HG03097 (cell line): ENCODE measurements around the gene FKBP2.
A peak's percentile ranks its signal among the peaks of the same experiment; 100 is the strongest.
"Not testable (repeated sequence)": the region's sequence is repeated elsewhere in the genome, so short reads cannot be mapped to it uniquely, and the experiment has no call there.

ENCODE experiments used
- ATAC-seq: cut with Tn5 transposase; IDR thresholded peaks from one replicate; pipeline ENCODE4 v1.9.1; 2021; ENCODE audit not compliant: unreplicated experiment, low FRiP score

Gene FKBP2

DNA sequence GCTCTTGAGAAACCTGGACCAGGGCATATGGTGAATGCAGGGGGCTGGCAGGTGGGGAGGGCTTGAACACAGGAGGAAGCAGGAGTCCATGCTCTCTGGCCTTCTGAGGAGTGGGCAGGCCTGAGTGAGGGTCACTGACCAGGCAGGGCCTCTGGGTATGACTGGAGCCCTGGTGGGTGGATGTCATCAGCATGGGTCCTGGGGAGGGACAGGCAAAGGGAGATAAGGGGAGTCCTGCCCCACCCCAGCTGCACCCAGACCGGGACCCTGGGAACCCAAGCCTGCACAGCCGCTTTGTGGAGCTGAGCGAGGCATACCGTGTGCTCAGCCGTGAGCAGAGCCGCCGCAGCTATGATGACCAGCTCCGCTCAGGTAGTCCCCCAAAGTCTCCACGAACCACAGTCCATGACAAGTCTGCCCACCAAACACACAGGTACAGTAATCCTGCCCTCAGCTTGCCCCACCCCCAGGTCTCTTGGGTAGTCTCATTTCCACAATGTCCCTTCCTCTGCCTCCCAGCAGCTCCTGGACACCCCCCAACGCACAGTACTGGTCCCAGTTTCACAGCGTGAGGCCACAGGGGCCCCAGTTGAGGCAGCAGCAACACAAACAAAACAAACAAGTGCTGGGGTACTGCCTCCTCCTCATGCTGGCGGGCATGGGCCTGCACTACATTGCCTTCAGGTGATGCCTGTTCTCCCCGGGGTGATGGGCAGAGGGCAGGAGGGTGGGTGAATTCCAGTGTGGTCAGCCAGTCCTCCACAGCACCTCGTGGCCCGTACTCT, 8.5 kb upstream of the FKBP2 start:
- no peak for ATAC-seq

DNA sequence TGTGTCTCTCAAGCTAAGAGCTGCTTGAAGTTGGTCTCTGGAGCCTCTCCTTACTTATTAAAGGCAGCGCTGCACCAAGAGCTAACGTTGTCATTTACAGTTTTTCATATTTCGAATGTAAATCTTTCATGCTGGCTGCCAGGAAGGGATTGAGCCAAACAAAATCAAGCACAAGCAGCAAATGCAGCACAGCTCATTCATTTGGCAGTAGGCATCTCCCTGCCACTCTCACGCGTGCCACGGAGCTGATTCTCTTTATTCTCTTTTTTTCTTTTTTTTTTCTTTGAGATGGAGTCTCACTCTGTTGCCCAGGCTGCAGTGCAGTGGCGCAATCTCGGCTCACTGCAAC, 8.0 kb upstream of the FKBP2 start:
- no peak for ATAC-seq

DNA sequence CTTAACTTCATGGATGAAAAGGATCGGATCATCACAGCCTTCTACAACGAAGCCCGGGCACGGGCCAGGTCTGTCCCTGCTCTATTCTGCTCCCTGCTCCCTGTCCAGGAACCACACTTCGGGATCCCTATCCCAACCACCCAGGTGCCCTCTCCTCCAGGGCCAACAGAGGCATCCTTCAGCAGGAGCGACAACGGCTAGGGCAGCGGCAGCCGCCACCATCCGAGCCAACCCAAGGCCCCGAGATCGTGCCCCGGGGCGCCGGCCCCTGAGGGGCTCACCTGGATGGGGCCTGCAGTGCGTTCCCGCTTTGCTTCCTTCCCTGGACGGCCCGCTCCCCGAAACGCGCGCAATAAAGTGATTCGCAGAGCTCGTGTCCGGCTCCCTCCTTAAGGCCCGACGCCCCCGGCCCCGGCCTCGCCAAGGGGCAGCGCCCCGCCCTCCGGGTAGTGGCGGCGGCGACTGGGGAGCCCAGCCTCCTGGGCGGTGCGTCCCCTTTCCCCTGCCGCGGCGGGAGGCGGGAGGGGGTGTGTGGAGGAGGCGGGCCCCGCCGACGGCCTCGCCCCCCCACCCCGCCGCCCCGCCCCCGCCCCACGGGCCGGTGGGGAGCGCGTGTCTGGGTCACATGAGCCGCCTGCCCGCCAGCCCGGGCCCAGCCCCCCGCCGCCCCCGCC, 6.8 kb upstream of the FKBP2 start, which contains the start of gene VEGFB:
Gene VEGFB (plus strand): TSS at position 672 of the 674 bp plus-strand sequence. CDS start 250 bp downstream, outside the sequence.
- no peak for ATAC-seq

DNA sequence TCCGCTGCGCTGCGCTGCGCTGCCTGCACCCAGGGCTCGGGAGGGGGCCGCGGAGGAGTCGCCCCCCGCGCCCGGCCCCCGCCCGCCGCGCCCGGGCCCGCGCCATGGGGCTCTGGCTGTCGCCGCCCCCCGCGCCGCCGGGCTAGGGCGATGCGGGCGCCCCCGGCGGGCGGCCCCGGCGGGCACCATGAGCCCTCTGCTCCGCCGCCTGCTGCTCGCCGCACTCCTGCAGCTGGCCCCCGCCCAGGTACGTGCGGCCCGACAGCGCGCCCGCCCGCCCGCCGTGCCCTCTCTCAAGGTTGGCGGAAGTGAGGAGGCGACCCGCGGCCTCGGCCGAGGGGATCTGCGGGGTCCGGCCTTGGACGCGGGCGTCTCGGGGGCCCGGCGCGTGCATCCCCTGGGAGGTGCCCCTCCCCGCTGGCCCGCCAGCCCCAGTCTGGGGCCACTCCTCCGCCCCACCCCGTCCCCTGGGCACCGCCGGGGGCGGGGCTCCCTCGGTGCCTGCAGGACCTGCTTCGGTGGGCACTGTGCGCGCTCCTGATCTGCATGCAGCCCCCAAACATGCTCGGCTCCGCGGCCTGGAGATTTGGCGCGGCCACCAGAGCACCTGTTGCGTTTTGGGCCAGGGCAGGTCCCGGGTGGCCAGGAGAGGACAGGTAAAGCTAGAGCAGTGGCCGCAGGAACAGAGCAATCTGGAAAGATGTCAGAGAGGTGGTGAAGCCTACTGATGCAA, 6.1 kb upstream of the FKBP2 start:
- no peak for ATAC-seq

DNA sequence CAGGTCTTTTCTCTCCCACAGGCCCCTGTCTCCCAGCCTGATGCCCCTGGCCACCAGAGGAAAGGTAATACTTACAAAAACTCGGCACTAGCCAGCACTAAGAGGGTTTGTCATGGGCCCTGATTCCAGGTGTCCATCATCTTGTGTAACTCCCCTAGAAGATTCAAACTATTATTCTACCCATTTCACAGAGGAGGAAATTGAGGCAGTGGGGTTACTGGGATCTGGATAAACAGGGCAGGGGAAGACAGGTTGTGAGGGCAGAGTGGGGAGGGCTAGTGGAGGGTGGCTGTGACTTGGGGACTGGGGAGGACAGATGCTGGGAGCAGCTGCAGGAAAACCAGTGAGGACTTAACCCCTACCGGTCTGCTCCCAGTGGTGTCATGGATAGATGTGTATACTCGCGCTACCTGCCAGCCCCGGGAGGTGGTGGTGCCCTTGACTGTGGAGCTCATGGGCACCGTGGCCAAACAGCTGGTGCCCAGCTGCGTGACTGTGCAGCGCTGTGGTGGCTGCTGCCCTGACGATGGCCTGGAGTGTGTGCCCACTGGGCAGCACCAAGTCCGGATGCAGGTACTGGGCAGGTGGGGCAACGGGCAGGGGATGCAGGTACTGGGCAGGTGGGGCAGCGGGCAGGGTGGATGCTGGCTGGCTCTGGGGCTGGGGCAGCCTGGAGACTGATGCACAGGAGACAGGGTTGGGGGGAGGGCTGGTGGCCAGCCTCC, 5.3 kb upstream of the FKBP2 start:
- no peak for ATAC-seq

DNA sequence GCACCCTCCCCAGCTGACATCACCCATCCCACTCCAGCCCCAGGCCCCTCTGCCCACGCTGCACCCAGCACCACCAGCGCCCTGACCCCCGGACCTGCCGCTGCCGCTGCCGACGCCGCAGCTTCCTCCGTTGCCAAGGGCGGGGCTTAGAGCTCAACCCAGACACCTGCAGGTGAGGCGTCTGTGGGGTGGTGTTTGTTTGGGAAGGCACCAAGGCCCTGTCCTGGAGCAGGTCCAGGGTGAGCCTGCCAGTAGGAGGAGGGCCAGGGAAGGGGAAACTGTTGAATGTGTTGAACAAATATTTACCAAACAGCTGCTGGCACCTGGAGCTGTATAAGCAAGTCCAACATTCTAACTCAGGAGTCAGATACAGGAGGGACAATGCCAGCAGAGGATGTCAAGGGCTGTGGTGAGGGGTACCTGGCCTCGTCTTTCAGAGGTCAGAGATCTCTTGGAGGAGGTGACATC, 3.4 kb upstream of the FKBP2 start:
- no peak for ATAC-seq

DNA sequence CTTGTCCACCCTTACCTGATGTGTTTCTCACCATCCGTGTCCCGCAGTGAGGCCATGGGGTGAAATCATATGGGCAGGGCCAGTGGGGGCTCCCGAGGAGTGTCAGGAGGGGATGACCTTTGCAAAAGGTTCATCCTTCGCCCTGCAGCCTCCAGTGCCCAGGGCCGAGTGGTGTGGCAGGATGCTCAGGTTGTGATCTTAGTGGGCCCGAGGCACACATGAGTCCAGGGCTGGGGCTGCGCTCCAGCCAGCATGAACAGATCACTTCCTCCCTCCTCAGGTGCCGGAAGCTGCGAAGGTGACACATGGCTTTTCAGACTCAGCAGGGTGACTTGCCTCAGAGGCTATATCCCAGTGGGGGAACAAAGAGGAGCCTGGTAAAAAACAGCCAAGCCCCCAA, 2.8 kb upstream of the FKBP2 start:
- ATAC-seq = no peak

DNA sequence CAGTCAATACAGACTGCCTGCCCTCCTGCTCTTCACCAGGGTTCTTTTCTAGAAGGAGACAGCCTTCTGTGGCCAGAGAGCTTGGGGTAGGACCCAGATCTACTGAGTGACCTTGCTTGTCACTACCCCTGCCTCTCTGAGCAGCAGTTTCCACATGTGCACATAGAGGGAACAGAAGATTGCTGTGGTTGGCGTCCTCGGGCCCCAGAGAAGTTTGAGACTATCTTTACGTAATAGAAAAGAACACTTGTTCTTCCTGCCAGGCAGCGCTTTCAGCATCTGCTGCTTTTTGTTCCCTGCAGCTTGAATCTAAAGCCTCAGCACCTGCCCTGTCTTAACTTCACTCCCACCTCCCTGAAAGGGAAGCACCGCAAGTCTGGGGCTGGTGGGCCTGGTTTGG, 1.9 kb upstream of the FKBP2 start:
- no peak for ATAC-seq

DNA sequence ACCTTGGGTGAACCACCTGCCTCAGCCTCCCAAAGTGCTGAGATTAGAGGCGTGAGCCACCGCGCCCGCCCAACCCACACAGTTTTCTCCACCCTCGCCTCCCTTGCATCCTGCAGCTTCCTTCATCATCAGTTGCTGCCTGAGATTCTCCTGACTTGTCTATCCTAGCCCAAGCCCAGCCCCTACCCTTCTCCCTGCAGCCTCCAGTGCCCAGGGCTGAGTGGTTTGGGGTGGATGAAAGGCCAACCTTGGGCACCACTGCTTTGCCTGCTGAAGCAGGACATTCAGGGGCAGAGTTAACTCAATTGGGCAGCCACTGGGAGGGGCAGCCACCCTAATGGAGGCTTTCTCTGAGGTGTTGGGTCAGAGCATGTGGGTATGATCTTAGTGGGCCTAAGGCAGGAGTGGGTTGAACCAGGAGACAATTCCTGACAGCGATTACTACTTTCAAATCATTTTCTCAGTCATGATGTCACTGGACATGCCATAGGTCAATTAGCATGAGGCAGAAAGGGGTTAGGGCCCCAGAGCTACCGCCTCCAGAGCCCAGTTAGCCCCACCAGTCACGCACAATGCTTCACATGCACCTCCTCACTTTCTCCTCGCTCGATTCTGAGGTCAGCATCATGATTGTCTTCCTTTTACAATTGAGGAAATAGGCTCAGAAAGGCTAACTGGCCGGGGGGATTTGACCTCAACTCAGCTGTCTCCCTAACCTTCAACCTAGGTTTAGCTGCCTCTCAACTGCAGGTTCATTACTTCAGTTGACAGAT, 1.0 kb upstream of the FKBP2 start:
- peak; percentile 12 for ATAC-seq

DNA sequence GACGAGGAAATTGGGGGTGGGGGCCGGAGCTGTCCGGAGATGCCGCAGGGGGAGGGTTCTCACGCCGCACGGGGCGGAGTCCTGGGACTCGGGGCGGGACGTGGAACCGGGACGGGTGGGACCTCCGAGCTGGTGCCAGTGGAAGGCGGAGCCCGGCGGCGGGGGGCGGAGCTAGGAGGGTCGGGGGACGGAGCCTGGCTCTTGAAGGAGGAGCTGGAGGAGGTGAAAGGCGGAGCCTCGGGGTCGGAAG, 271 bp downstream of the FKBP2 start:
- ATAC-seq = peak; percentile 54

DNA sequence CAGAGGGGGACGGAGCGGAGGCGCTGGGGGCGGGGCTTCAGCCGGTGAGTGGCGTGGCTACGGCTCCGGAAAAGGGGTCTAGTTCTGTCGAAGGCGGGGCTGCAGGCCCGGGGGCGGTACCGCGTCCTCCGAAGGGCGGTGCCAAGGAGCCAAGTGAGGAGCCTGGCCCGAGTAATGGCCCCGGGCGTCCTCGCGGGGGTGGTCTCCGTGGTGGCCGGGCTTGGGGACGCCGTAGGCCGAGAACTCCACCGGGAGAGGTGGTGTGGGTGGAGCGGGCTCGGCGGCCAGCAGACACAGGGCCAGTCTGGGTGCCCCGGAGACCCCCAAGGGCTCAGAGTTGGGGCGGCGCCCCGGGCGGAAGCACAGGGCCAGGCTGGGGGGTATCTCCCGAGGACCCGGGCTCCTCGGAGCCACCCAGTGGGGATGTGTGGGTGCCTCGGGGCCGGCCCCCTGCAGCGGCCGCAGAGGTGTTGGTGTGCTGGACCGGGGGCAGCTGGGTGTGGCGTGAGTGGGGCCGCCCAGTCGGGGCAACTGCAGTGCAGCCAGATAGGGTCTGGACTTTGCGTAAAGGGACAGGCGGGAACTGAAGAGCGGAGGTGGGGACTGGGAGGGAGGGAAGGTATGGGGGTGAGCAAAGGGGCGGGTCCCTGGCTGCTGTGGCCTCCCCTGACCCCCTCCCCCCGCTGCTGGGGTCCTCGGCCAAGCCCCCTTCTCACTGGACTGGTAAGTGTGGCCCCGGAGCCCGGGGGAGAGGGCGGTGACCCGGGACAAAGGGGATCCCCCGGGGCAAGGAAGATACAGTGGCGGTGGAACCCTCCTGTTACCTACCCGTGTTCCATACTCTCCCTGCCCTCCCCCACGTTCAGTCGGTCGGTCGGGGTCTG, 838 bp downstream of the FKBP2 start:
- ATAC-seq = peak; percentile 54

DNA sequence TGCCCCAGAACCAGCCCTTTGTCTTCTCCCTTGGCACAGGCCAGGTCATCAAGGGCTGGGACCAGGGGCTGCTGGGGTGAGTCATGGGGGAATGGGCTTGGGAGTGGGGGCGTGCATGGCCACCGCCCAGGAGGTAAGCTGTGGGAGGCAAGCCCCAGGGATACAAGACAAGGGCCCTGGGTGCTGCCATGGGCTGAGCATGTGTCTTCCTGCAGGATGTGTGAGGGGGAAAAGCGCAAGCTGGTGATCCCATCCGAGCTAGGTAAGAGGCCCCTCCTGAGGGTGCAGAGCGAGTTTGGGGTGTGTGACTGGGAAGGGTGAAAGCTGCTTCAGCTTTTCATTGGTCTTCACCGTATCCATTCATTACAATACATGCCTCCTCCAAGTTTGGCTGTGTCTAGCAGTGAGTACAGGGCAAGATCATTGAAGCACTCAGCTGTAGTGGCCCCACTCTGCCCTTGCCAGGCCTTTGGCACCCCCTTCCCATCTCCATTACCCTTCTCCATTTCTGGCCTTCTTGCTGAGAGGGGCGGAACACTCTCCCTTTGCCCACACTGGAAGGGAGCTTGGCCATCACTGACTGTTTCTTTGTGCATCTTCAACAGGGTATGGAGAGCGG, 2.5 kb downstream of the FKBP2 start:
- no peak for ATAC-seq

DNA sequence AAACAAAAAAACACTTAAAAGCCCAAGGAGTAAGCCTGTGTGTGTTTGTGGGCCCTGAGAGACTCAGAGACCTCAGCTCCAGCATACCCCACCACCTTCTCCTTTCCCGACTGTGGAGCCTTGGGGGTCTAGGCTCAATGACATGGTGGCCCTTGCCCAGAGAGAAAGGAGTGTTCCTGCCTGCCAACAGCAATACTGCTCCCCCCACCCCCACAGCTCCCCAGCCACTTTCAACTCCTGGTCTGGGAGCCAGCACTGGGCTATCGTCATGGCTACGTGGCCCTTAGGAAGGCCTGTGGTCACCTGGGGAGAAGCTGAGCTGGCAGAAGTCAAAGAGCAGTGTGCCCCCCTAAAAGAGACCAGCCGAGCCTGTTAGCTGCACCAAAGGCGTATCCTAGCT, 3.2 kb downstream of the FKBP2 start:
- ATAC-seq = no peak

DNA sequence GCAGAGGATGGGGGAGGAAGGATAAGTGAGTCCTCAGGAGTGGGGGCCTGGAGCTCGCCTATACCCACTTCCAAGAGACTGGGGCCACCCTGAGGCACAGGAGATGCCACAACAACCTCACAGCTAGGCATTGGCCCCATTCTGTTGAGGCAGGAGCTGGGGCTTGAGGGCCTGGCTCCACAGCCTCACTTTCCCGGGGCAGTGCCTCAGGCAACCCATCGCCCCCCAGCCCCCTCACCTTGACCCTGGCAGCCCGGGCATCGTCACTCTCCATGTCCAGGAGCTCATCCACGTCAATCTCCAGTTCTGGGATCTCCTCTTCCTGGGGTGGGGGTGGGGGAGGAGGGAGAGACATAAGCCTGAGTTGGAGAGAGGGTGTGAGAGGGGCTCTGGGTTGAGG, 4.1 kb downstream of the FKBP2 start:
- ATAC-seq = no peak

DNA sequence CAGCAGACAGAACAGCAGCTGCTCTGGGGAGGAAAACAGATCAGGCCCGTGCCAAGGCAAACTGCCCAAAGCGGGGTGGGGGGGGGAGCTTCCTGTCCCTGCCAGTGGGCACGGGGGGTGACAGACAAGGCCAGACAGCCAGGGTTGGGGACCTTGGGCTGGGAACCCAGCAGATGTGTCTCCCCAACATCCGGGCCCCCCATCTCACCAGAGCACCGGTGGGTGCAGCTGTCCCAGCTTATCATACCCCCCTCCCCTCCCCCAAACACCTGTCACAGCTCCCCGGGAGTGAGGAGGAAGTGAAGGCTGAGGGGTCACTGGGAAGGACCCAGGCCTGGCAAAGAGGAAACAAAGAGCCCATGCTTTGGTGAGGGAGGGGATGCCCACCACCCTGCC, 4.5 kb downstream of the FKBP2 start:
- no peak for ATAC-seq

DNA sequence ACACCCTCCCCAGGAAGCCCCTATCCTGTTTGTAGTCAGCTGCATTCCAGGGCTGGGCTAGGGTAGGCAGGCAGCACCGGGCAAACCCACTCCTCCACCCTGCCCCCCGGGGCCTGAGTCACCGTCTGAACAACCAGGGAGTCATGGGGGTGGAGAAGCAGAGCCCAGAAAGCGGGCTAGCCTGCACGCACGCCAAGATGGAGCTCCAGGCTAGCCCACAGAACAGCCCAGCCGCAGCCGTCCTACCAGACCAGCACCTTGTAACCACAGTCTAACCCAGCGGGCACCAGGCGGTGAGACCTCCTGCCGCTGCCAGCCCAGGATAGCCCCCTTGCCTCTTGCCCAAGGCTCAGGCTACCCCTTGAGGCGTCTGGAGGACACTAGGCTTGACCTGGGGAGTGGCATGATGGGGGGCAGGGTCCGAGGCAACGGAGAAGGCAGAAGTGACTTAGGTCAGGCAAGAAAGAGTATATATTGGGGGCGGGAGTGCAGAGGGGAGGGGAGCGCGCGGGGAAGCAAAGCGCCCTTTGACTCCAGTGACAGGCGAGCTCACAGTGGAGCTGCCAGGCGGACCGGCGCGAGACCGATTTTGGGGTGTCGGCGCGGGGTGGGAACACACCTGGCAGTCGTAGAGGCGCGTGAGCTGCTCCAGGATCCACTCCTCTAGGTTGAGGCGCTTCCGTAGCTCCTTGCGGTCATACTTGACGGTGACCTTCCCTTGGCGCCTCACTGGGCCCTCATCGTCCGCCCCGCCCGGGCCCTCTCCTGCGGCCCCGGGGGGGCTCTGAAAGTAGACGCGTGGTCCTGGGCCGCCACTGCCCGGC, 5.1 kb downstream of the FKBP2 start:
- ATAC-seq = no peak

DNA sequence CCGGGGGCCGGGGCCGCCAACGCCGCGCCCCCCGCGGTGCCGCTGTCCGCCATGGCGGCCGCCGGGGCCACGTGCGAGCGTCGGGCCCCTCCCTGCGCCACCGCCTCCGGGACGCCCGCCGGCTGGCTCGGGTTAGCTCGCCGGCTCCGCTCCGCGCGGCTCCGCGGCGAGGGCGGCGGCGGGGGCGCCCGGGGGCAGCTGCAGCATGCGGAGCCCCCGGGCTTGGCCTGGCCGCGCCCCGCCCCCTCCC, 5.7 kb downstream of the FKBP2 start:
- ATAC-seq = not testable (repeated sequence)
